GM19324 (cell line): ENCODE measurements around the gene MADD.

Experiments
- ATAC-seq: cut with Tn5 transposase; IDR thresholded peaks from one replicate; pipeline ENCODE4 v1.9.1; 2021; ENCODE audit warnings: mild to moderate bottlenecking, moderate library complexity; ENCODE audit not compliant: unreplicated experiment, low FRiP score

MADD gene

DNA sequence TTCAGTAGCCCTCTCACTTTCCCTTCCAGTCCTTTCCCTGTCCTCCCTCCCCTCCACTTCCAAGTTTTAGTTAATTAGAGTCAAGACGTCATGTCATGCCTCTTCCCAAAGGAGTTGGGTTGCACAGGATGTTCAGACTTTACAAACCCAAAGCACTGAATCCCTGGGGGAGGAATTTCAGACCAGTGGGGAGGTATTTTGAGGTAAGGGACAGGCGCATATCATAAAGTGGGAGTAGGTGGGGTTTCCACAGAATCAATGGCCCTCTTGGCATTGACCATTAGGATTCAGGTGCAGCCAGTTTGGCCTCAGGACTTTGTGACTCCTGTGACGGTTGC is 20.6 kb upstream of the MADD start:
- no peak for ATAC-seq

DNA sequence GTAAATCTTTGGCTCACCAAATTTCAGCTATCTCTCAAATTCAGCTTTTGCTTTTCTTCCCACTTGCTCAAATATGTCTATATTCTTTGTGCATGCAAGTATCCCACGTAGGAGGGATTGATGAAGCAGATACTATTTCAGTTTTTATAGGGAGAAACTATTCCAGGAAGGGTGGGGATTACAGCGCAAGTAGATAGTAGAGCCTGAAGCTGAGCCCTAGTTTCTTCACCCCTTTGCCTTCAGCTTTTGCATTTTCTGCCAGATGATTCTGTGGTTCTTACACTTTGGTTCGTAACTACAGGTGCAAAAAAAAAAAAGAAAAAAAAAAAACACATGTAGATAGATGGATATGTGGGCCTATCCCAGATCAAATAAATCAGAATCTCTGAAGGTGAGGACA is 18.2 kb upstream of the MADD start:
- no peak for ATAC-seq

DNA sequence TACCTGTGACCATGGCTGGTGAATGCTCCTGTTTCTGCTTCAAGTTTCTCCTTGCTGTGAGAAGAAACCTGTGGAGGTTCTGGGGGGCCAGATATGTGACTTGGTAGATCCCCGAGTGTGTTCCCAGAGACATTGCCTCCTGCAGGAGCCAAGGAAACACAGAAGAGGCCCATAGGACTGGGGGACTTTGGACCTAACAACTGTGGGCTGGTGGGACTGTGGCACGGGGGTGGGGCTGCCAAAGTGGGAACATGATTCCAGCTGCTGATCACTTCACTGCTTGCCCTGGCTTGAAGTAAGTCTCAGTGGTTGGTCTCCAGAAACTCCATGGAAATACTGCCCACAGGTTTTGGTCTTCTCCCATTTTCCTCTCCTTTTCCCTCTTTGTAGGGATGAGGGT is 16.3 kb upstream of the MADD start:
- no peak for ATAC-seq

DNA sequence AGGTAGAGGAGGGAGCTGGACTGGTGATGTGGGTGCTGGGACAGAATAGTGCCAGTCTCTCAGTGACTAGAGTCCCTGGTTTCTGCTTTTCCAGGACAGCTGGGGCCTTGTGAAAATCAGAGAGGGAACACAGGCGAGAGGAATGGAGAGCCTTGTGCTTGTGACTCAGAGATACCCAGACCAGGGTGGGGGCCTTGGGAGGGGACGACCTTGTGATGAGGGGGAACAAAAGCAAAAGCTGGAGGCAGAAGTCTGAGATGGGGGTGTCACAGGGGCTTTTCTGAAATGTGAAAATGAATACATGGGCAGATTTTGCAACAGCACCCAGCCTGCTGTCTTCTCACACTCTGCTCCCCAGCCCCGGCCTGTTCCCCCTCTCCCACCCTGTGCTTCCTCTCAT is 15.5 kb upstream of the MADD start:
- ATAC-seq, result no peak

DNA sequence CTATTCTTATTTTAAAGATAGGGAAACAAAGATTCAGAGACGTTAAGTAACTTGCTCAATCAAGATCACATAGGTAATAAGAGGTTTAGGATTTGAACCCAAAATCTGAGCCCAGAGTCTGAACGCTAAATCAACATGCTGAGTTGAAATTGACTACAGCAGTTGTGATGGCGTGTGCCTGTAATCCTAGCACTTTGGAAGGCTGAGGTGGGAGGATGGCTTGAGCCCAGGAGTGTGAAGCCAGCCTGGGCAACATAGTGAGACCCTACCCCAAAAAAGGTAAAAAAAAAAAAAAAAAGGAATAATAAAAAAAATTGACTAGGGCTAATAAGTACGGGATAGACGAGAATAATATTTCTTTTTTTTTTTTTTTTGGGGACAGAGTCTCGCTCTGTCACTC is 13.6 kb upstream of the MADD start:
- ATAC-seq, result no peak

DNA sequence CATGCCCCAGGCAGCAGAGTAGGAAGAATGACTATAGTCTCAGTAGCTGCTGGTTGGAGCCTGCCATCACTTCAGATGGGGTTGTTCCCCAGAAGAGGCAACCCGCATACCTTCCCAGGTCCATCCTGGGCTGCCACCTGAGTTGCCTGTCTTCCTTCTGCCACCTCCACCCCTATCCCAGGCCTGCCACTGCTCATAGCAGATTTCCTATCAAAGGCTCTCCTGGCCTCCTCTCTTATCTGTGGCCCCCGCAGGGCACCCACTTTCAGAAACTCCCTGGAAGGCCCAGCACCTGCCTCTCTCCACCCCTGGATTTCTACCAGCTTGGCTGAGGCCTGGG is 12.8 kb upstream of the MADD start:
- no peak for ATAC-seq

DNA sequence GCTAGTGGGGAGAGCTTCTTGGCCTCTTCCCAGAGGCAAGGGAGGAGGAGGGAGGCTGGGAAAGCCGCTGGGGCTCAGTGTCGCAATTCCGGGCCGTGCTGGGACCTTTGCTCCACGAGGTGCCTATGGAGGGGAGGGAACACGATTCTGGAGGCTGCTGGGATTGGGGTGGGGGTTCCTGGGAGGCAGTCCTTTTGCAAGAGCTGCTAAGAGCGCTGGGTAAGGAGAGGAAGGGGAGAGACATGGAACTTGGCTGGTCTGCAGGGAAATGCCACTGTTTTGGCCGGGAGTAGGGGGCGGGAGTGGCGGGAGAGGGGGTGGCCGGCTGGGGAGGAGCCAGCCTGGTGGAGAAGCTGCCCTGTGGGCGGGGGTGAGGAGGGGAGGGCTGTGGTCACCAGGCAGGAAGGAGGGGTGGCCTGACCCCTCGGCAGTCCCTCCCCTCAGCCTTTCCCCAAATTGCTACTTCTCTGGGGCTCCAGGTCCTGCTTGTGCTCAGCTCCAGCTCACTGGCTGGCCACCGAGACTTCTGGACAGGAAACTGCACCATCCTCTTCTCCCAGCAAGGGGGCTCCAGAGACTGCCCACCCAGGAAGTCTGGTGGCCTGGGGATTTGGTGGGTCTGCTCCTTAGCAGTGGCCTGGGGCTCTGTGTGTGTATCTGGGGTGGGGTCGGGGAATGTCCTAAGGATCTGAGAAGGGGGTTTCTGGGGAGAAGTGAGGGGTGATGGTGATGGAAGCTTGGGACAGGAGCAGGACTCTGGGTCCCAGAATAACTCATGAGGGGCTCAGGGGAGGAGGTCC is 12.2 kb upstream of the MADD start, which contains the start of gene NR1H3:
TSS of gene NR1H3 (plus strand) at position 480 of the 800 bp plus-strand sequence. CDS start 1,221 bp downstream, outside the sequence.
- no peak for ATAC-seq

DNA sequence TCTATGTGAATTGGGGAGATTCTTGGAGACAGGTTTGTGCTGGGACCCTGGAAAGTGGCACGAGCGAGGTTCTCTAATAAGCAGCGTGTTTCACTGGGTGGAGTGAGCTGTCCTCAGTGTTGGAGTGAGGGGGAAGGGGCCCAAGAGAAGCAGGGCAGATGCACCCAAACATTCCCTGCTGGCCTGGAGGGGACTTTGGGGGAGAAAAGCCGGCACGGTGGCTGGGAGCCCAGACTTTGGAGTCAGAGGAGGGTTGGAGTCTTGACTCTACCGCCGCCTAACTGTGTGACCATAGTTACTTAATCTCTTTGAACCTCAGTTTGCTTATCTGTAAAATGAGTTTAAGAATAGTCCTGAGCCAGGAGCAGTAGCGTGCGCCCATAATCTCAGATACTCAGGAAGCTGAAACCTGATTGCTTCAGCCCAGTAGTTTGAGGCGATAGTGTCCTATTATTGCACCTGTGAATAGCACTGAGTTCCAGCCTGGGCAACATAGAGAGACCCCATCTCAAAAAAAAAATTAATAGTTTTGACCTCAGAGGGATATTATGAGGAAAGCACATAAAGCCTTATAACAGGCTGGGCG is 11.5 kb upstream of the MADD start:
- ATAC-seq, result no peak

DNA sequence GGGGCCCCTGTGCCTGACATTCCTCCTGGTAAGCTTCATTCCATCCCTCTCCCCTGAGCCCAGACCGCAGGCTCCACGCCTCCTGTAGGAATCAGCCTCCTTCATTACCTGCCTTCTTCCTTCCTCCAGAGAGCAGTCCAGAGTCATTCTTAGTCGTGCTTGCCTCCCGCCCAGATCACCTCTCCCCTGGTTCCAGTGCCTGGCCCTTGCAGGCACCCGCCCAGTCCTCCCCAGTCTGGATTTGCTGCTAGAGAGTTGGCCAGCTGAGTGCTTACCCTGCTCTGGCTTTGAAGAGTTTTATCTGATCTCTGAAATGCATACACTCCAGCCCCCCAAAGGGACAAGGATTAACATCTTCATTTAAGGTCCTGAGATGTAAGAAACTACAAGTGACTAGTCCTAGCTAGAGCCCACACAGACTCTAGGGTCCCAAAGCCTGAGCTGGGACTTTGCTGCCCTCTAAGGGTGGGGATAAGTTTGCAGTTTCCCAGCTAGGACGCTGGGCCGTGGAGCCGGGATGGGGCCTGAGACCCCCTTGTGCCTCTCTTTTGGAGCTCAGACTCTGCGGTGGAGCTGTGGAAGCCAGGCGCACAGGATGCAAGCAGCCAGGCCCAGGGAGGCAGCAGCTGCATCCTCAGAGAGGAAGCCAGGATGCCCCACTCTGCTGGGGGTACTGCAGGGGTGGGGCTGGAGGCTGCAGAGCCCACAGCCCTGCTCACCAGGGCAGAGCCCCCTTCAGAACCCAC is 10.5 kb upstream of the MADD start:
- no peak for ATAC-seq

DNA sequence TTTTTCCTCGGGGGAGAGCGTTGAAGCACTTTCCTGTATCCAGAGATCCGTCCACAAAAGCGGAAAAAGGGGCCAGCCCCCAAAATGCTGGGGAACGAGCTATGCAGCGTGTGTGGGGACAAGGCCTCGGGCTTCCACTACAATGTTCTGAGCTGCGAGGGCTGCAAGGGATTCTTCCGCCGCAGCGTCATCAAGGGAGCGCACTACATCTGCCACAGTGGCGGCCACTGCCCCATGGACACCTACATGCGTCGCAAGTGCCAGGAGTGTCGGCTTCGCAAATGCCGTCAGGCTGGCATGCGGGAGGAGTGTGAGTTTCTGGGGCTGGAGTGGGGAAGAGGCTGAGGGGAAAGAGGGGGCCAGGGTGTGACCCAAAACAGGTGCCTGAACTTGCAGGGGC is 9.6 kb upstream of the MADD start:
- no peak for ATAC-seq

DNA sequence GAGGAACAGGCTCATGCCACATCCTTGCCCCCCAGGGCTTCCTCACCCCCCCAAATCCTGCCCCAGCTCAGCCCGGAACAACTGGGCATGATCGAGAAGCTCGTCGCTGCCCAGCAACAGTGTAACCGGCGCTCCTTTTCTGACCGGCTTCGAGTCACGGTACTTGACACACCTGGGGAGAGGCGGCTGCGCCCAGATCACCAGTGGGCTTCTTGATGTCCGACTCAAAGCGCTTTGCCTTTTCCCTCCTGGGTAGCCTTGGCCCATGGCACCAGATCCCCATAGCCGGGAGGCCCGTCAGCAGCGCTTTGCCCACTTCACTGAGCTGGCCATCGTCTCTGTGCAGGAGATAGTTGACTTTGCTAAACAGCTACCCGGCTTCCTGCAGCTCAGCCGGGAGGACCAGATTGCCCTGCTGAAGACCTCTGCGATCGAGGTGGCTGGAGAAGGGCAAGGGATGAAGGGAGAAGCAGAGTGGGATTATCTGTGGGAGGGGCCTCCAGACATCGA is 8.6 kb upstream of the MADD start:
- no peak for ATAC-seq

DNA sequence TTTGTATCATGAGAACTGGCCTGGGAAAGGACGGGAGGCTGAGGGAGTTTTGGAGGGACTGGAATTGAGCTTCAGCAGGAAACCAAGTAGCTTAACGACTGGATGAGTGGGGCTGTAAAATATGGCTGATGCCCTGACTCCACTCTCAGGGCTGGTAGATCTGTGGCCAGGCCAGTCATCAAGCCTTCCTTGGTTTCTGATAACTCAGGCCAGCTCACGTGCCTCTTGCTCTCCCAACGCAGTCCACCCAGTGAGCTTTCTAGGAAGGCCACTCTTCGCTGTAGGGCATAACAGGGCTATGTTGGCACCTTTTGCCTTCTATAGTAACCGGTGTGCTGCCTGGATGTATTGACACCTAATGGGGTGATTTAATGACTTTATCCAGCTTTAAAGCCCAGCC is 5.8 kb upstream of the MADD start:
- no peak for ATAC-seq

DNA sequence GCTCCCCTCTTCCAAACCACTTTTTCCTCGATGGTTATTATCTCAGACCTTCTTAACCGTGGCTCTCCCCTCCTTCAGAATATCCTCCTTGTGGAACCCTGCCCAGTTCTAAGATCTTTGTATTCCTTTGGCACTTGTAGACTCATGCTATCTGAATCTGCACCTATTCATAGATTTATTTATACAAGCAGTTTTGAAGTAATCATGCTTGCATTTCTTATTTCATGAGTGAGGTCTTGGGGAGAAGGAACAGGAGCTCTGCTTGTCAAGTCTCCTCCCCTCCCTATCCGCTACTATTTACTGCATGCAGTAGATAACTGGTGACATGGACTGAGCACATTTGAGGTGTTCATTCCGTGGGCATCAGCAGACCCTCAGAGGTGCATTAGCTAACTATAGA is 5.4 kb upstream of the MADD start:
- ATAC-seq, result no peak

DNA sequence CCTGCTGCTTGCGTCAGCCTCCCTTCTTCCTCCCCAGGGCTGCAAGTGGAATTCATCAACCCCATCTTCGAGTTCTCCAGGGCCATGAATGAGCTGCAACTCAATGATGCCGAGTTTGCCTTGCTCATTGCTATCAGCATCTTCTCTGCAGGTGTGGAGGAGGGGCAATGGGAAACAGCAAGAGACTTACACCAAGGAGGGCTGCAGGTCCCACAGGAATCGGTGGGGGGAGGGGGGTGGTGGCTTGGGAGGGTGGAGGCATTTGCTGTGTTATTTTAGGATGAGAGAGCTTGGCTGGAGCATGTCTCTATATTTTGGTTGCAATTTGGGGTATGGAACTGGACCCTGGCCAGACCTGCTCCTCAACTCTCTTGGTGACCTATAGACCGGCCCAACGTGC is 2.1 kb upstream of the MADD start:
- ATAC-seq, result no peak

DNA sequence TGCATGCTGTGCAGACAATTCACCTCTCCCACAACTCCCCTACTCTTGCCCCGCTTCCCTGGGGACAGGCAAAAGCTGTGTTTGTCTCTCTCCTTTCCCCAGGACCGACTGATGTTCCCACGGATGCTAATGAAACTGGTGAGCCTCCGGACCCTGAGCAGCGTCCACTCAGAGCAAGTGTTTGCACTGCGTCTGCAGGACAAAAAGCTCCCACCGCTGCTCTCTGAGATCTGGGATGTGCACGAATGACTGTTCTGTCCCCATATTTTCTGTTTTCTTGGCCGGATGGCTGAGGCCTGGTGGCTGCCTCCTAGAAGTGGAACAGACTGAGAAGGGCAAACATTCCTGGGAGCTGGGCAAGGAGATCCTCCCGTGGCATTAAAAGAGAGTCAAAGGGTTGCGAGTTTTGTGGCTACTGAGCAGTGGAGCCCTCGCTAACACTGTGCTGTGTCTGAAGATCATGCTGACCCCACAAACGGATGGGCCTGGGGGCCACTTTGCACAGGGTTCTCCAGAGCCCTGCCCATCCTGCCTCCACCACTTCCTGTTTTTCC is 1.4 kb upstream of the MADD start:
- ATAC-seq, result no peak

DNA sequence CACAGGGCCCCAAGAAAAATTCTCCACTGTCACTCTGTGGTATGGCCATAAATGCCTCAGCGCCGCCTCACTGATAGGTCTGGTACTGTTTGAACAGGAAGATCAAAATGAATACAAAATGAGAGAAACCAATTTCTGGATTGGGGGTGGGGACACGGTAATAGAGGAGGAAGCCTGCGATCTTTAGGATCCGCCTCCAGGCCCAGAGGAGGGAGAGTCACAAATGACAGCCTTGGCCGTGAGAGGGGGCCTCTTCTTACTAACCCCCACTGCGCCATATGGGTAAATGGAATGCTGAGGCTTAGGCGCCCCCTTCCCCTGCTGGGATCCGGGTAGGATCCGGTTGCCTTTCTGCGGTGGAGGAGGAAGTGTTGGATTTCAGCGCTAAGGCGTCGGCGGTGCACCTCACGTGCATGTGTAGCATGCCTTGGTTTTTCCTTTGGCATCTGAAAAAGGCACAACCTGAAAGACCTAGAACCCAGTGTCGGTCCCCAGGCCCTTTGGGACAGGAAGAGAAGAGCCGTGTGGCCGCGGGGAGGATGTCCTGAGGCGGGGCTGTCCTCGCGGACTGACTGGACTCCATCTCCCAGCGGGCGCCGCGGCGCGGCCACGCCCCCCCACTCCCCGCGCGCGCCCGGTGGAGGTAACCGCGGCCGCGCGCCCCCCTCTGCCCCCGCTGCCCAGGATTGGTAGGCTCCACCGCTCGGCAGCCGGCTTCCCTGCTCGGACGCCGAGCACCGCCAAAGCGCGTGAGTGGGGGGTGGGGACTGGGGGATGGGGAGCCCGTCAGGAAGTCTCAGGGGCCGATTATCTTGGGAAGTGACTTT is 718 bp upstream of the MADD start:
- peak; percentile 69 for ATAC-seq

DNA sequence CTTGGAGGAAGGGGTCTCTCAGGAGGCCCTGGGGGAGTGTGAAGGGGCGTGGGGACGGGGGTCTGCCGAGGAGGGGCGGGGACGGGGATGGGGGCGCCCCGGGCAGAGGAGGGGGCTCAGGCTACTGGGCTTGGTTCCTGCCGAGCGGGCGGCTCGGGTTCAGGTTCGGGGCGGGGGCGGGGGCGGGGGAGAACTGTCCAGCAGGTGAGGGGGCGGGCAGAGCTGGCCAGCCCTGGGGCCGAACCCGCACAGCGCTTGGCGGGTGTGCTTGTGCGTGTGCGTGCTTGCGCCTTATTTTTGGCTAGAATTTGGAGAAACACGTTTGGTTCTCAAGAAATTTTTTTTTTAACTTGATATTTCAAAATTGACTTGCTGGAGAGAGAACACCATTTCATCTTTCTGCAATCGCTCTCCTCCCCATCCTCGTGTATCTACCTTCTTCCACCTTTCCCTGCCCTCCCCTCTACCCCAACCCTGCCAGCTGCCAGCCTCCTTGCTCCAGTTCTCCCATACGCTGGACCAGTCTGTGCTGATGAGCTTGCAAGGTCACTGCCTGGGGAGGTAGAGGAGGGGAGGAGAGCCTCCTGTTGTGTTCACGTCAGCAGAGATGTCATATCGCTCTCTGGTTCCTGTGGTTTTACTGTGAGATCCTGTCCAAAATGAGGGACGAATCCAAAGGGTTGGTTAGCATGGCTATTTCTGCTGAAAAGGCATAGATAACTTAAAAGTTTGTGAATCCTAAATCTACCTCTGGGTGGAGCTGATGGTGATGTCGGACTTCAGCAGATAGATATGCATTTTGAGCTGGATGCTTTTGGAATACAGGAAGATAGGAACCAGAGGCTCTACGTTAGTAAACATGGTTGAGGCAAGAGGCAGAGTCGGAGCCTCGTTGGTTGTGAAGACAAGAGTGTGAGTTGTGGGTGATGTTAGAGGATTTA is 668 bp downstream of the MADD start:
- ATAC-seq, result no peak

DNA sequence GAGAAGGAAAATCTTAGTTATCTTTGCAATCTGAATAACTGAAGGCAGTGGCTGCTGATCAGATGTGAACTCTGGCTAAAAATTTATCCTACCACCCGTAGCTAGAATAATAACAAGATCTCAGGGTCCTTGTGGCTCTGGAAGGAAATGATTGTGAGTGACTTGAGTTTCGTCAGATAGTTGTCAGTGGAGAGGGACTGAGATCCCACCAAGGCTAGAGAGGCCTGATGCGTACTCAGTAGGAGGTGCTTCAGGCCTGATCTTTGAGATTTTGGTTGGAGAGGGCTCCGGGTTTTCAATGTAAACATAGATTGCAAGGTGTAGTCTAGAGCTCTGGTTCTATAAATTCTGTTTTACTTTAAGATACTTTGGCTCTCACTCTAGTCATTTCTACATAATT is 1.4 kb downstream of the MADD start:
- ATAC-seq, result no peak

DNA sequence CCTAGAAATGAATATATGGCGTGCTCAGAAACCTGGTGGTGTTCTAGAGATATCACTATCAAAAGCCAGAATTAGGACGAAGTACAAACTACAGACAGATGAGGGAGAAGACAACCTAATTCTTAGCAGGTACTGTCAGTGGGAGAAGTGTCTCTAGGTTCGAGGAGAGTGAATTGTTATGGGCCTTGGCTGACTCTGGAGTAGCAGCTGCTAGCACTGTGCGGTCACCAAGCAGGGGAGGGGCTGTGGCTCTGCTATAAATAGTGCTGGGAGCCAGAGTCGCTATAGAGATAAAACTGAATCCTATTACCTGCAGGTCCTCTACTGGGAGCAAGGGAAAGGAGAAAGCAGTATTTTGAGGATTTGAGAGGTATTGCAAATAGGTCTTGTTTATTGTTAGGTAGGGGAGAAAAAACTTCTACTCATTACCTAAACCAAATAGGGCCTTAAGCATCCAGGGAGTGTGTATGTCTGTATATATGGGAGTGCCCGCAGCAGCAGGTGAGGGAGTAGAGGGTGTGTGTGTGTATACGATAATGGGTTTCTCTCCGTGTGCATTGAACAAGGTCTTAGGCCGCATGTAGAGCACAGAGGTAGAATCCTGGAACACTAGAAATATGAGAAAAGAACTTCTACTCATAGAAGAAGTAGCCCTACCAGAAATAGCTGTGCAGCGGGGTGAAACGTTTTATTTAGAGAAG is 2.2 kb downstream of the MADD start:
- ATAC-seq, result no peak
